Measurements from ENCODE around the gene TSPAN31.

Gene TSPAN31

GRCh38 chr12:57782243-57782607, 37.4 kb downstream of the TSPAN31 start:
- in situ Hi-C loops (cut with HindIII; ENCODE audit: low sequenced_read_pairs), result no loop called here

- in situ Hi-C loops (cut with HindIII; ENCODE audit: low sequenced_read_pairs), result no loop called here
Observed at GRCh38 chr12:57782608-57783465, 38.0 kb downstream of the TSPAN31 start, which contains the start of gene TSFM. TSS of gene TSFM (plus strand) at chr12:57782787. CDS start at chr12:57782802, 15 bp downstream.

GRCh38 chr12:57783466-57783801, 38.6 kb downstream of the TSPAN31 start:
- in situ Hi-C loops (cut with HindIII; ENCODE audit: low sequenced_read_pairs), result no loop called here

GRCh38 chr12:57783861-57784260, 39.0 kb downstream of the TSPAN31 start:
- in situ Hi-C loops (cut with HindIII; ENCODE audit: low sequenced_read_pairs), result no loop called here

GRCh38 chr12:57793920-57794319, 49.1 kb downstream of the TSPAN31 start:
- in situ Hi-C loops (cut with HindIII; ENCODE audit: low sequenced_read_pairs), result no loop called here

- in situ Hi-C loops (cut with HindIII; ENCODE audit: low sequenced_read_pairs), result no loop called here
Observed at GRCh38 chr12:57795354-57795753, 50.5 kb downstream of the TSPAN31 start.

- in situ Hi-C loops (cut with HindIII; ENCODE audit: low sequenced_read_pairs), result no loop called here
Observed at GRCh38 chr12:57796996-57797395, 52.2 kb downstream of the TSPAN31 start.

- in situ Hi-C loops (cut with HindIII; ENCODE audit: low sequenced_read_pairs), result no loop called here
Observed at GRCh38 chr12:57797933-57798332, 53.1 kb downstream of the TSPAN31 start.

Measured in DLD1 (cell line).